Measurements from ENCODE around the gene KLF6. TPM values are rescaled to one million over a fixed set of nuclear protein-coding genes. Genes with fewer than 3 reads are reported as not detected.

The KLF6 gene
- total and polyA plus RNA-seq, 9 of the 15 experiments (the other 6 are each of a cell fraction or from before 2014, with no cell fraction given) = 3.2 to 23.9 (median 8.0) TPM

DNA sequence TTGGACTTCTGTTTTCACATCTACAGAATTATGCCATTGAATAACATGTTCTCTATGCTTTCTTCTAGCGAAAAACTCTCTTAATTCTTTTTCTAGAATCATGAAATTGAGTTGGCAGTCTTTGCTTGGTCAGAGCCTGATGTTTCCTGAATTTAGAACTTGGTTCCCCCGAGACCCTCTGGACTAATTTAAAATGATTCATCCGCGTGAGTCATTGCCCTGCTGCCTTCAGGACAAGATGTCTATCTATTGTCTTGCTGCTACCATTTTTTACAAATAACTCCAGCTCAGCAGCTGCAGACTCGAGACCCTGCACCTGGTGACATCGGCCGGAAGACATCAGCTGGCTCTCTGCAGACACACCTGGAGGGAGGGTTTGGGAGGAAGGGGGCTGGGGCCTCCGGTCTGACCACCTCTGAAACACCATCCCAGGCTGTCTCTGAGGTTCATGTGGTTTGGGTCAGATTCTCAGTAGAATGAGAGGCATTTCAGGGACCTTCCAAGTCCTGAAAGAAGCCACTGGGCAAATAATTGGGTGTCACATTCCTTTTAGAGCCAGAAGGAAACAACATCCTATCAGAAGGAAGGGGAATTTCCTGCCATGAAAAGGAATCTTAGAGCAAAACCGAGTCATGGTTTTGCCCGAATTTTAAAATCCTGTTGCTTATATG lies 20.9 kb upstream of the KLF6 start (continued):
- TF ChIP-seq, protein P1, sequence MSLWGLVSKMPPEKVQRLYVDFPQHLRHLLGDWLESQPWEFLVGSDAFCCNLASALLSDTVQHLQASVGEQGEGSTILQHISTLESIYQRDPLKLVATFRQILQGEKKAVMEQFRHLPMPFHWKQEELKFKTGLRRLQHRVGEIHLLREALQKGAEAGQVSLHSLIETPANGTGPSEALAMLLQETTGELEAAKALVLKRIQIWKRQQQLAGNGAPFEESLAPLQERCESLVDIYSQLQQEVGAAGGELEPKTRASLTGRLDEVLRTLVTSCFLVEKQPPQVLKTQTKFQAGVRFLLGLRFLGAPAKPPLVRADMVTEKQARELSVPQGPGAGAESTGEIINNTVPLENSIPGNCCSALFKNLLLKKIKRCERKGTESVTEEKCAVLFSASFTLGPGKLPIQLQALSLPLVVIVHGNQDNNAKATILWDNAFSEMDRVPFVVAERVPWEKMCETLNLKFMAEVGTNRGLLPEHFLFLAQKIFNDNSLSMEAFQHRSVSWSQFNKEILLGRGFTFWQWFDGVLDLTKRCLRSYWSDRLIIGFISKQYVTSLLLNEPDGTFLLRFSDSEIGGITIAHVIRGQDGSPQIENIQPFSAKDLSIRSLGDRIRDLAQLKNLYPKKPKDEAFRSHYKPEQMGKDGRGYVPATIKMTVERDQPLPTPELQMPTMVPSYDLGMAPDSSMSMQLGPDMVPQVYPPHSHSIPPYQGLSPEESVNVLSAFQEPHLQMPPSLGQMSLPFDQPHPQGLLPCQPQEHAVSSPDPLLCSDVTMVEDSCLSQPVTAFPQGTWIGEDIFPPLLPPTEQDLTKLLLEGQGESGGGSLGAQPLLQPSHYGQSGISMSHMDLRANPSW (CRISPR knock-in tag; IDR thresholded peaks at IDR 0.05) = no peak
- TF ChIP-seq NR1H2 (CRISPR knock-in tag; IDR thresholded peaks at IDR 0.05) = no peak
- no peak for TF ChIP-seq ZNF146 (CRISPR knock-in tag; IDR thresholded peaks at IDR 0.05; ENCODE audit: unreplicated experiment)

DNA sequence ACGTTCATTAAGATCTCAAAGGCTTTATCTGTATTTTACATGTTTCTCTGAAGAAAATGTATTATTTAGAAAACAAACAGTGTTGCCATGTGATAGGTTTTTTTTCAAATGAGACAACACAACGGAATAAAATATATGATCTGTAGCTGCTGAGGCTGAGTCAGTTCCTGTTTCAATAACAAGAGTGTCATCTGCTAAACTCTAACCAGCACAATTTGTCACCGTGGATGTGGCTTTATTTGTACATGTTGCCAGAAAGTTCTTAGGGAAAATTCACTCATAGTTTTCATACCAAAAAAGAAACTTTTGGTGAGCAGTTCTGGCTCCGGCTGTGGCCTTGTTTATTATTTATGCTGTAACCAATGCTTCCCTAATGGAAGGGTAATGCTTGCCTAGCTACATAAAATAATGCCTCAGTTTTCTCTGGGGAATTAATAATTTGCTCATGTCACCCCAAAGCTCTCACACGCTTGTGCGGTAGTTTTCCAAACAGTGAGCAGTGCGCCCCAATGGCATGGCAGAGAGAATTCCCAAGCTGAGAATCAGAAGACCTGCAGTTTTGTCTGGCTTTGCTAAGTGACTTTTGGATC lies 20.3 kb upstream of the KLF6 start:
- 7% methylated on average over 7 of the region's 7 CpGs for WGBS (ENCODE audit: insufficient coverage, low coverage, missing lambda C conversion rate)
- DNase-seq (ENCODE audit: extremely low read depth in 1 of 4, low spot score in 3 of 4) = peak in 3 of 4 experiments; percentile 40 to 66 (median 45)
- CTCF ChIA-PET (ENCODE audit: low intra/inter-chr PET ratio) = no interaction called here
- Histone ChIP-seq H3K4me1 (replicated peaks in 1 of 2; ENCODE audit: control insufficient read depth in 2 of 2, insufficient read depth in 2 of 2, low read length in 2 of 2) (peaks cover 49 to 74% of the 10 kb centered on the region in 2 experiments), H3K4me3 (no peak overlapping the region), H2AFZ (ENCODE audit: low read depth, low read length) (peak overlapping the region; percentile 94), H3K9me1 (ENCODE audit: control insufficient read depth, insufficient read depth, low read length) (peaks cover 6% of the 10 kb centered on the region), H3K27ac (ENCODE audit: extremely low read depth, low read depth, low read length) (peak overlapping the region; percentile 95), H3K79me2 (ENCODE audit: control insufficient read depth, insufficient read depth, low read length) (no peaks in the 10 kb centered on the region), H3K9me3 (replicated peaks; ENCODE audit: control insufficient read depth, insufficient read depth, low read depth, low read length) (no peaks in the 10 kb centered on the region), H3K9ac (ENCODE audit: insufficient read depth in 1 of 2, low read depth in 2 of 2, low read length in 2 of 2) (peak overlapping the region; percentile 34 to 83; a peak in 3 of 4 replicates), H3K27me3 (ENCODE audit: control insufficient read depth in 2 of 2, insufficient read depth in 2 of 2, low read length in 2 of 2) (no peaks in the 10 kb centered on the region; a peak in 1 of 5 replicates), H4K20me1 (replicated peaks; ENCODE audit: control insufficient read depth, insufficient read depth, low read length) (no peaks in the 10 kb centered on the region), H3K36me3 (ENCODE audit: control insufficient read depth, insufficient read depth, low read length) (no peaks in the 10 kb centered on the region), H3K4me2 (ENCODE audit: insufficient read depth, low read length) (peak overlapping the region; percentile 70)
- intact Hi-C loops (cut with micrococcal nuclease) (loop anchor here (2.0 kb wide), 1 partner anchor 122 kb away; no protein-coding TSS in a partner anchor), in situ Hi-C loops (cut with MboI) (no loop called here)
- POLR2A ChIA-PET = interaction anchor here (0.6 to 3.7 kb wide), 4 partner anchors 11 to 30 kb away, joined by 3 to 33 read pairs (median 4); partner anchors contain the start of gene KLF6
- ATAC-seq = peak; percentile 13; the same call in 2 of the 3 replicates
- FAIRE-seq = no peak
- BruUV-seq (replicated peaks) = no TSS peak
- TF ChIP-seq POLR3G (IDR thresholded peaks at IDR 0.05; ENCODE audit: extremely low read depth, insufficient read length, insufficient replicate concordance) (no peak), CBX3 (IDR thresholded peaks at IDR 0.05; ENCODE audit: borderline replicate concordance in 1 of 2, low read length in 2 of 2) (no peak), DLX4 (CRISPR knock-in tag; IDR thresholded peaks at IDR 0.05) (no peak), RAD21 (CRISPR knock-in tag; conservative IDR thresholded peaks at IDR 0.05 in 1 of 2, IDR thresholded peaks at IDR 0.05 in 1 of 2) (no peak), ZNF239 (CRISPR knock-in tag; IDR thresholded peaks at IDR 0.05) (no peak), PML (IDR thresholded peaks at IDR 0.05; ENCODE audit: low read length) (no peak), TOE1 (IDR thresholded peaks at IDR 0.05; ENCODE audit: borderline replicate concordance) (no peak), TOE1 (CRISPR knock-in tag; IDR thresholded peaks at IDR 0.05; ENCODE audit: borderline replicate concordance, low read depth) (no peak), CHD1 (IDR thresholded peaks at IDR 0.05; ENCODE audit: low read length) (no peak), BHLHE40 (IDR thresholded peaks at IDR 0.05; ENCODE audit: low read length) (no peak), ZNF175 (CRISPR knock-in tag; IDR thresholded peaks at IDR 0.05; ENCODE audit: low read depth) (peak; percentile 59; the same call in 1 of the 2 replicates), ZNF197 (CRISPR knock-in tag; IDR thresholded peaks at IDR 0.05; ENCODE audit: low read depth) (no peak)

Data from K562 (cell line).